Keratinocyte (primary cell): ENCODE data around the gene SYTL4. TPM values are rescaled to one million over a fixed set of nuclear protein-coding genes. Genes with fewer than 3 reads are reported as not detected.
A peak's percentile ranks its signal among the peaks of the same experiment; 100 is the strongest.

Source experiments
- DNase-seq: peaks from one replicate; pipeline ENCODE4 v3.0.0-alpha.2; 2011; ENCODE audit warnings: low read depth, missing footprints, low spot score
- FAIRE-seq: peaks from 2 replicates; lab custom pipeline; 2011; peaks lifted over from hg19 to GRCh38; lab: Jason Lieb, UNC
- H2AFZ ChIP-seq: 2 replicates; pipeline ENCODE4 v1.6.0; 2012; ENCODE audit warnings: low read length, control low read depth, inconsistent platforms; ENCODE audit not compliant: control insufficient read depth
- H3K27ac ChIP-seq: 2 replicates; pipeline ENCODE4 v1.5.1; 2011; ENCODE audit warnings: low read length; ENCODE audit not compliant: control insufficient read depth, insufficient read depth
- H3K27me3 ChIP-seq: 3 replicates; pipeline ENCODE4 v1.6.0; 2011; ENCODE audit warnings: low read length; ENCODE audit not compliant: control insufficient read depth, insufficient read depth; ENCODE audit errors: extremely low read depth
- H3K36me3 ChIP-seq, 2 experiments: 2 replicates in 1 of 2; 3 replicates in 1 of 2; pipeline ENCODE4 v1.5.1; 2011; ENCODE audit warnings: low read length in 2 of 2, mild to moderate bottlenecking in 1 of 2; ENCODE audit not compliant: control insufficient read depth in 2 of 2, insufficient read depth in 2 of 2; ENCODE audit errors: extremely low read depth in 1 of 2
- H3K4me1 ChIP-seq: 3 replicates; pipeline ENCODE4 v1.5.1; 2011; ENCODE audit warnings: low read length; ENCODE audit not compliant: control insufficient read depth, insufficient read depth; ENCODE audit errors: extremely low read depth
- H3K4me2 ChIP-seq: 3 replicates; pipeline ENCODE4 v1.6.0; 2011; ENCODE audit warnings: low read depth, low read length; ENCODE audit not compliant: control insufficient read depth, insufficient read depth; ENCODE audit errors: extremely low read depth
- H3K4me3 ChIP-seq, 3 experiments: fragments of 200-600 bp in 1 of 3; sonication (generic) in 1 of 3; 2 replicates in 2 of 3; 3 replicates in 1 of 3; pipeline ENCODE4 v1.5.1; 2011 to 2016; ENCODE audit warnings: low read length in 3 of 3, mild to moderate bottlenecking in 3 of 3, control low read depth in 2 of 3, inconsistent platforms in 1 of 3, low read depth in 1 of 3, mixed read lengths in 1 of 3, mixed run types in 1 of 3, moderate library complexity in 1 of 3; ENCODE audit not compliant: control insufficient read depth in 2 of 3, insufficient read depth in 2 of 3; ENCODE audit errors: extremely low read depth in 1 of 3
- H3K79me2 ChIP-seq: 2 replicates; pipeline ENCODE4 v1.6.0; 2012; ENCODE audit warnings: low read length; ENCODE audit not compliant: control insufficient read depth, insufficient read depth
- H3K9ac ChIP-seq: 3 replicates; pipeline ENCODE4 v1.6.0; 2011; ENCODE audit warnings: low read length; ENCODE audit not compliant: control insufficient read depth, insufficient read depth; ENCODE audit errors: extremely low read depth
- H3K9me1 ChIP-seq: 3 replicates; pipeline ENCODE4 v1.6.0; 2011; ENCODE audit warnings: low read length; ENCODE audit not compliant: control insufficient read depth, insufficient read depth; ENCODE audit errors: extremely low read depth
- H3K9me3 ChIP-seq: 2 replicates; pipeline ENCODE4 v1.5.1; 2012; ENCODE audit warnings: low read depth, low read length; ENCODE audit not compliant: control insufficient read depth
- H4K20me1 ChIP-seq: 3 replicates; pipeline ENCODE4 v1.6.0; 2011; ENCODE audit warnings: low read length; ENCODE audit not compliant: control insufficient read depth, insufficient read depth; ENCODE audit errors: extremely low read depth
- EZH2 ChIP-seq: IDR thresholded peaks from one replicate; pipeline ENCODE4 v1.6.1; 2012; ENCODE audit warnings: inconsistent platforms, mild to moderate bottlenecking, low read length, moderate library complexity
- dilution Hi-C: fragments of 300-500 bp; cut with MboI; formaldehyde crosslinking; loops from one replicate; pipeline ENCODE4 v1.7.0; 2020; ENCODE audit warnings: low sequenced_read_pairs; ENCODE audit not compliant: extremely low pct_ligation_motif_present
- polyA plus RNA-seq, 5 experiments: library from polyadenylated mRNA; depleted of rRNA in 3 of 5; stranded (reverse) in 3 of 5; stranded (forward) in 1 of 5; unstranded in 1 of 5; fragments of >200 nt; gene quantifications; 1 replicate in 1 of 5; 2 replicates in 3 of 5; 3 replicates in 1 of 5; pipeline versions ENCODE4 v1.2.1 to v1.2.3, GENCODE V29; 2011 to 2012; ENCODE audit warnings: missing spikeins in 2 of 5, low read depth in 1 of 5, low replicate concordance in 1 of 5
- TF ChIP-seq, protein P1 (sequence below), 3 experiments: IDR thresholded peaks in 1 of 3; conservative IDR thresholded peaks in 1 of 3; optimal IDR thresholded peaks in 1 of 3; 2 replicates in 2 of 3; 3 replicates in 1 of 3; pipeline versions ENCODE3 to v1.5.1; 2011; ENCODE audit warnings: low read length in 3 of 3, mild to moderate bottlenecking in 3 of 3, moderate library complexity in 2 of 3, control low read depth in 1 of 3, inconsistent platforms in 1 of 3; ENCODE audit not compliant: insufficient read depth in 2 of 3; ENCODE audit errors: extremely low read depth in 1 of 3

SYTL4 gene
- polyA plus RNA-seq, 1 donor (not counting 4 experiments of a cell fraction or from before 2014, with no cell fraction given): 0.87 TPM

GRCh38 chrX:100643956-100644860 lies 87.7 kb downstream of the SYTL4 start, which contains the start of gene SRPX2:
TSS of gene SRPX2 (plus strand) at chrX:100644199. CDS start at chrX:100646323, 2,124 bp downstream.
- no peak for TF ChIP-seq EZH2
- TF ChIP-seq, protein P1, sequence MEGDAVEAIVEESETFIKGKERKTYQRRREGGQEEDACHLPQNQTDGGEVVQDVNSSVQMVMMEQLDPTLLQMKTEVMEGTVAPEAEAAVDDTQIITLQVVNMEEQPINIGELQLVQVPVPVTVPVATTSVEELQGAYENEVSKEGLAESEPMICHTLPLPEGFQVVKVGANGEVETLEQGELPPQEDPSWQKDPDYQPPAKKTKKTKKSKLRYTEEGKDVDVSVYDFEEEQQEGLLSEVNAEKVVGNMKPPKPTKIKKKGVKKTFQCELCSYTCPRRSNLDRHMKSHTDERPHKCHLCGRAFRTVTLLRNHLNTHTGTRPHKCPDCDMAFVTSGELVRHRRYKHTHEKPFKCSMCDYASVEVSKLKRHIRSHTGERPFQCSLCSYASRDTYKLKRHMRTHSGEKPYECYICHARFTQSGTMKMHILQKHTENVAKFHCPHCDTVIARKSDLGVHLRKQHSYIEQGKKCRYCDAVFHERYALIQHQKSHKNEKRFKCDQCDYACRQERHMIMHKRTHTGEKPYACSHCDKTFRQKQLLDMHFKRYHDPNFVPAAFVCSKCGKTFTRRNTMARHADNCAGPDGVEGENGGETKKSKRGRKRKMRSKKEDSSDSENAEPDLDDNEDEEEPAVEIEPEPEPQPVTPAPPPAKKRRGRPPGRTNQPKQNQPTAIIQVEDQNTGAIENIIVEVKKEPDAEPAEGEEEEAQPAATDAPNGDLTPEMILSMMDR (optimal IDR thresholded peaks at IDR 0.05 in 1 of 3, IDR thresholded peaks at IDR 0.05 in 1 of 3, conservative IDR thresholded peaks at IDR 0.05 in 1 of 3; ENCODE audit: extremely low read depth in 1 of 3, insufficient read depth in 2 of 3, low read length in 3 of 3): no peak
- no peaks in the 10 kb centered on the region for H3K79me2 ChIP-seq
- DNase-seq (peak; percentile 42), FAIRE-seq (peak; percentile 83)
- H3K4me2 ChIP-seq: peak within 1 kb of the TSS; percentile 48
- peaks cover 21% of the 10 kb centered on the region for H3K4me1 ChIP-seq
- H3K27me3 ChIP-seq: no peaks in the 10 kb centered on the region
- H3K27ac ChIP-seq: peak within 1 kb of the TSS; percentile 82
- no peak within 1 kb of the TSS for H2AFZ ChIP-seq
- H4K20me1 ChIP-seq: no peaks in the 10 kb centered on the region
- dilution Hi-C loops: no loop called here
- peak within 1 kb of the TSS in 2 of 3 experiments; percentile 4 to 10 for H3K4me3 ChIP-seq
- no peaks in the 10 kb centered on the region for H3K36me3 ChIP-seq
- H3K9me3 ChIP-seq: no peaks in the 10 kb centered on the region
- no peaks in the 10 kb centered on the region for H3K9me1 ChIP-seq
- H3K9ac ChIP-seq: peak within 1 kb of the TSS; percentile 38

DNA sequence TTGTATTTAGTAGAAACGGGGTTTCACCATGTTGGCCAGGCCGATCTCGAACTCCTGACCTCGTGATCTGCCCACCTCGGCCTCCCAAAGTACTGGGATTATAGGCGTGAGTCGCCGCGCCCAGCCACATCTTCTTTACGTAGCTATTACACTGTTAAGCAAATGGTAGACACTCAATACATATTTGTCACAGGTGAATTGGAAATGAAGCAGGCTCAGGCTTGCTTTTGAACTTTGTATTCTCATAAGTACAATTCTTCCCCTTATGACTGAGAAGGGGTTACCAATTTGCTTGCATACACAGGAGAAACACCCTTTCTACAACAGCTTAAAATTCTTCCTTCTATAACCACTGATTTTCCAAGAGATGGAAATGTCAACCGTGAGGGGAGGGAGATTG lies 88.7 kb downstream of the SYTL4 start:
- H3K27me3 ChIP-seq: no peaks in the 10 kb centered on the region
- H4K20me1 ChIP-seq: no peaks in the 10 kb centered on the region
- FAIRE-seq: no peak
- no peaks in the 10 kb centered on the region for H3K9me3 ChIP-seq
- dilution Hi-C loops: no loop called here
- H2AFZ ChIP-seq: no peak overlapping the region
- H3K27ac ChIP-seq: peak overlapping the region; percentile 82
- peaks cover 15% of the 10 kb centered on the region for H3K4me1 ChIP-seq
- no peak for TF ChIP-seq EZH2
- TF ChIP-seq, protein P1 (optimal IDR thresholded peaks at IDR 0.05 in 1 of 3, IDR thresholded peaks at IDR 0.05 in 1 of 3, conservative IDR thresholded peaks at IDR 0.05 in 1 of 3; ENCODE audit: extremely low read depth in 1 of 3, insufficient read depth in 2 of 3, low read length in 3 of 3): no peak
- no peaks in the 10 kb centered on the region for H3K79me2 ChIP-seq
- peak overlapping the region; percentile 39 for H3K4me2 ChIP-seq
- DNase-seq: peak; percentile 36
- no peaks in the 10 kb centered on the region for H3K9me1 ChIP-seq
- H3K9ac ChIP-seq: peak overlapping the region; percentile 38
- no peaks in the 10 kb centered on the region for H3K36me3 ChIP-seq
- H3K4me3 ChIP-seq: peak overlapping the region in 1 of 3 experiments; percentile 10
